SJSA1 (cell line): ENCODE results near the gene NHERF1. TPM values are rescaled to one million over a fixed set of nuclear protein-coding genes. Genes with fewer than 3 reads are reported as not detected.

Source experiments
- DNase-seq, 2 experiments: peaks; one replicate each; pipeline ENCODE4 v3.0.0-alpha.2; 2015 to 2020; ENCODE audit warnings: low spot score in 2 of 2, low read depth in 1 of 2
- H3K27ac ChIP-seq: fragments of 250-450 bp; sonication (Bioruptor Pico); 2 replicates; pipeline ENCODE4 v1.5.1; 2020; ENCODE audit warnings: mild to moderate bottlenecking, moderate library complexity
- H3K27me3 ChIP-seq: fragments of 250-450 bp; sonication (Bioruptor Pico); replicated peaks from 2 replicates; pipeline ENCODE4 v1.5.1; 2020; ENCODE audit warnings: mild to moderate bottlenecking, moderate library complexity
- H3K36me3 ChIP-seq: fragments of 250-450 bp; sonication (Bioruptor Pico); 2 replicates; pipeline ENCODE4 v1.5.1; 2020; ENCODE audit warnings: mild to moderate bottlenecking
- H3K4me1 ChIP-seq: fragments of 250-450 bp; sonication (Bioruptor Pico); replicated peaks from 2 replicates; pipeline ENCODE4 v1.6.1; 2021; ENCODE audit warnings: mild to moderate bottlenecking
- H3K4me3 ChIP-seq: fragments of 250-450 bp; sonication (Bioruptor Pico); 2 replicates; pipeline ENCODE4 v1.5.1; 2020; ENCODE audit warnings: mild to moderate bottlenecking
- H3K9me3 ChIP-seq: fragments of 250-450 bp; sonication (Bioruptor Pico); replicated peaks from 2 replicates; pipeline ENCODE4 v1.5.1; 2020; ENCODE audit warnings: mild to moderate bottlenecking
- total RNA-seq: library from RNA; depleted of rRNA; stranded (reverse); fragments of >200 nt; shearing (Covaris generic); gene quantifications from 2 replicates; pipeline ENCODE4 v1.2.3, GENCODE V29; 2014

The NHERF1 gene
- total RNA-seq, 1 experiment from 2014 or later, result 41.6 TPM

GRCh38 chr17:74759941-74760340 is 11.5 kb downstream of the NHERF1 start:
- H3K27me3 ChIP-seq, result no peaks in the 10 kb centered on the region
- no peak for DNase-seq
- no peaks in the 10 kb centered on the region for H3K36me3 ChIP-seq
- H3K4me3 ChIP-seq, result no peak overlapping the region
- 0 out of 2 replicates have a peak overlapping the region, but pooled peaks have one; percentile 3 for H3K27ac ChIP-seq
- no peaks in the 10 kb centered on the region for H3K9me3 ChIP-seq
- H3K4me1 ChIP-seq, result peaks cover 57% of the 10 kb centered on the region

- DNase-seq, result no peak
- peaks cover 57% of the 10 kb centered on the region for H3K4me1 ChIP-seq
- H3K27ac ChIP-seq, result 0 out of 2 replicates have a peak overlapping the region, but pooled peaks have one; percentile 3
Observed at GRCh38 chr17:74760404-74761105, 12.1 kb downstream of the NHERF1 start.

GRCh38 chr17:74761419-74761818 is 13.0 kb downstream of the NHERF1 start:
- peaks cover 57% of the 10 kb centered on the region for H3K4me1 ChIP-seq
- no peaks in the 10 kb centered on the region for H3K9me3 ChIP-seq
- no peaks in the 10 kb centered on the region for H3K36me3 ChIP-seq
- H3K27me3 ChIP-seq, result no peaks in the 10 kb centered on the region
- H3K27ac ChIP-seq, result no peak overlapping the region
- no peak overlapping the region for H3K4me3 ChIP-seq
- DNase-seq, result no peak

More at GRCh38 chr17:74760404-74761105, 12.1 kb downstream of the NHERF1 start:
- no peaks in the 10 kb centered on the region for H3K36me3 ChIP-seq
- no peak overlapping the region for H3K4me3 ChIP-seq
- no peaks in the 10 kb centered on the region for H3K27me3 ChIP-seq
- H3K9me3 ChIP-seq, result no peaks in the 10 kb centered on the region

- Histone ChIP-seq H3K4me1 (peaks cover 57% of the 10 kb centered on the region), H3K4me3 (no peak overlapping the region), H3K27ac (no peak overlapping the region), H3K27me3 (no peaks in the 10 kb centered on the region), H3K9me3 (no peaks in the 10 kb centered on the region), H3K36me3 (0 out of 2 replicates have a peak, but pooled peaks cover 1% of the 10 kb centered on the region)
- DNase-seq, result no peak
Observed at GRCh38 chr17:74761931-74762330, 13.5 kb downstream of the NHERF1 start.

- Histone ChIP-seq H3K4me3 (no peak overlapping the region), H3K4me1 (peaks cover 48% of the 10 kb centered on the region), H3K27me3 (no peaks in the 10 kb centered on the region), H3K27ac (no peak overlapping the region), H3K36me3 (peaks cover 13% of the 10 kb centered on the region), H3K9me3 (no peaks in the 10 kb centered on the region)
- no peak for DNase-seq
Observed at GRCh38 chr17:74763565-74764387, 15.3 kb downstream of the NHERF1 start.

- Histone ChIP-seq H3K4me3 (no peak overlapping the region), H3K27me3 (no peaks in the 10 kb centered on the region), H3K9me3 (no peaks in the 10 kb centered on the region), H3K36me3 (peaks cover 23% of the 10 kb centered on the region), H3K4me1 (peaks cover 38% of the 10 kb centered on the region), H3K27ac (no peak overlapping the region)
- DNase-seq, result no peak
Observed at GRCh38 chr17:74764751-74765286, 16.4 kb downstream of the NHERF1 start.

- Histone ChIP-seq H3K27me3 (no peaks in the 10 kb centered on the region), H3K27ac (no peak overlapping the region), H3K4me3 (no peak overlapping the region), H3K36me3 (peaks cover 38% of the 10 kb centered on the region), H3K9me3 (no peaks in the 10 kb centered on the region), H3K4me1 (peaks cover 22% of the 10 kb centered on the region)
- no peak for DNase-seq
Observed at GRCh38 chr17:74766413-74766812, 18.0 kb downstream of the NHERF1 start.

- Histone ChIP-seq H3K9me3 (no peaks in the 10 kb centered on the region), H3K27me3 (no peaks in the 10 kb centered on the region), H3K27ac (no peak overlapping the region), H3K4me3 (no peak overlapping the region), H3K36me3 (peaks cover 45% of the 10 kb centered on the region), H3K4me1 (peaks cover 20% of the 10 kb centered on the region)
- no peak for DNase-seq
Observed at GRCh38 chr17:74767111-74767516, 18.7 kb downstream of the NHERF1 start.

GRCh38 chr17:74768069-74768762 is 19.8 kb downstream of the NHERF1 start:
- no peaks in the 10 kb centered on the region for H3K9me3 ChIP-seq
- no peak overlapping the region for H3K4me3 ChIP-seq
- H3K4me1 ChIP-seq, result peaks cover 11% of the 10 kb centered on the region
- no peak for DNase-seq
- peaks cover 56% of the 10 kb centered on the region for H3K36me3 ChIP-seq
- H3K27ac ChIP-seq, result no peak overlapping the region
- H3K27me3 ChIP-seq, result no peaks in the 10 kb centered on the region

- no peaks in the 10 kb centered on the region for H3K27me3 ChIP-seq
- peaks cover 61% of the 10 kb centered on the region for H3K36me3 ChIP-seq
- no peak overlapping the region for H3K27ac ChIP-seq
Observed at GRCh38 chr17:74768763-74769114, 20.3 kb downstream of the NHERF1 start.

GRCh38 chr17:74769266-74769855 is 20.9 kb downstream of the NHERF1 start:
- Histone ChIP-seq H3K27ac (no peak overlapping the region), H3K4me1 (peaks cover 16% of the 10 kb centered on the region), H3K27me3 (no peaks in the 10 kb centered on the region), H3K4me3 (no peak overlapping the region), H3K36me3 (peaks cover 66% of the 10 kb centered on the region), H3K9me3 (no peaks in the 10 kb centered on the region)
- DNase-seq, result no peak

More at GRCh38 chr17:74768763-74769114, 20.3 kb downstream of the NHERF1 start:
- Histone ChIP-seq H3K4me1 (peaks cover 11% of the 10 kb centered on the region), H3K9me3 (no peaks in the 10 kb centered on the region), H3K4me3 (no peak overlapping the region)
- DNase-seq, result no peak

- no peak overlapping the region for H3K4me3 ChIP-seq
- H3K4me1 ChIP-seq, result peaks cover 21% of the 10 kb centered on the region
- no peaks in the 10 kb centered on the region for H3K9me3 ChIP-seq
- H3K36me3 ChIP-seq, result peaks cover 69% of the 10 kb centered on the region
- DNase-seq, result no peak
- no peaks in the 10 kb centered on the region for H3K27me3 ChIP-seq
- no peak overlapping the region for H3K27ac ChIP-seq
Observed at GRCh38 chr17:74769856-74770497, 21.5 kb downstream of the NHERF1 start.
